Epithelial cell of esophagus (primary cell): ENCODE measurements around the gene RBM12.

ENCODE experiments used
- DNase-seq: peaks from one replicate; pipeline ENCODE4 v3.0.0; 2010; ENCODE audit warnings: low read depth
- H3K4me3 ChIP-seq: 2 replicates; pipeline ENCODE4 v1.5.1; 2011; ENCODE audit warnings: mild to moderate bottlenecking, low read length, control low read depth
- TF ChIP-seq, protein P1 (sequence below): IDR thresholded peaks from 2 replicates; pipeline ENCODE4 v1.5.1; 2011; ENCODE audit warnings: low read depth, mild to moderate bottlenecking, low read length, control low read depth, inconsistent platforms; ENCODE audit not compliant: insufficient read depth; ENCODE audit errors: missing control alignments

RBM12 gene

GRCh38 chr20:35651958-35652357, 12.7 kb downstream of the RBM12 start:
- no peak overlapping the region for H3K4me3 ChIP-seq
- TF ChIP-seq, protein P1, sequence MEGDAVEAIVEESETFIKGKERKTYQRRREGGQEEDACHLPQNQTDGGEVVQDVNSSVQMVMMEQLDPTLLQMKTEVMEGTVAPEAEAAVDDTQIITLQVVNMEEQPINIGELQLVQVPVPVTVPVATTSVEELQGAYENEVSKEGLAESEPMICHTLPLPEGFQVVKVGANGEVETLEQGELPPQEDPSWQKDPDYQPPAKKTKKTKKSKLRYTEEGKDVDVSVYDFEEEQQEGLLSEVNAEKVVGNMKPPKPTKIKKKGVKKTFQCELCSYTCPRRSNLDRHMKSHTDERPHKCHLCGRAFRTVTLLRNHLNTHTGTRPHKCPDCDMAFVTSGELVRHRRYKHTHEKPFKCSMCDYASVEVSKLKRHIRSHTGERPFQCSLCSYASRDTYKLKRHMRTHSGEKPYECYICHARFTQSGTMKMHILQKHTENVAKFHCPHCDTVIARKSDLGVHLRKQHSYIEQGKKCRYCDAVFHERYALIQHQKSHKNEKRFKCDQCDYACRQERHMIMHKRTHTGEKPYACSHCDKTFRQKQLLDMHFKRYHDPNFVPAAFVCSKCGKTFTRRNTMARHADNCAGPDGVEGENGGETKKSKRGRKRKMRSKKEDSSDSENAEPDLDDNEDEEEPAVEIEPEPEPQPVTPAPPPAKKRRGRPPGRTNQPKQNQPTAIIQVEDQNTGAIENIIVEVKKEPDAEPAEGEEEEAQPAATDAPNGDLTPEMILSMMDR, result no peak
- DNase-seq, result no peak

- no peak for DNase-seq
- TF ChIP-seq, protein P1, result no peak
- H3K4me3 ChIP-seq, result no peak overlapping the region
These were observed 14.1 kb downstream of the RBM12 start for GRCh38 chr20:35650632-35651031.

GRCh38 chr20:35648836-35649235, 15.9 kb downstream of the RBM12 start:
- H3K4me3 ChIP-seq, result no peak overlapping the region
- TF ChIP-seq, protein P1, result no peak
- DNase-seq, result no peak

DNA sequence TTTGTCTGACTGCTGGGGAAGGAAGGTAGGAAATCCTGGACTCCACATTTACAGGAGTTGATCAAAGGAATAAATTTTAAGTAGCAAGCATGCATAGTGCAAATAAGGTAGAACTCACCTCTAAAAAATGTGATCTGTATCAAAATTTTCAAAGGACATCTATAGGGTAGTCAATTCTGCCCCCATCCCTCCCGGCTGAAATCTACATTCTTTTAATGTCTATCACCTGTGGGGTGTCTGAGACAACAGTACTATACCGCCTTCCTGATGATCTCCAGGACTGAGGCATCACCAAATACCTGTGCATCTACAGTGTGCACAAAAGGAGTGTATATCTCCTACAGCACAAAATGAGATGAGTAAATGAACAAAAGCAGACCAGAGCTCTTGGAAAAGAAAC, 19.9 kb downstream of the RBM12 start:
- no peak for DNase-seq
- TF ChIP-seq, protein P1, result no peak
- no peak overlapping the region for H3K4me3 ChIP-seq

DNA sequence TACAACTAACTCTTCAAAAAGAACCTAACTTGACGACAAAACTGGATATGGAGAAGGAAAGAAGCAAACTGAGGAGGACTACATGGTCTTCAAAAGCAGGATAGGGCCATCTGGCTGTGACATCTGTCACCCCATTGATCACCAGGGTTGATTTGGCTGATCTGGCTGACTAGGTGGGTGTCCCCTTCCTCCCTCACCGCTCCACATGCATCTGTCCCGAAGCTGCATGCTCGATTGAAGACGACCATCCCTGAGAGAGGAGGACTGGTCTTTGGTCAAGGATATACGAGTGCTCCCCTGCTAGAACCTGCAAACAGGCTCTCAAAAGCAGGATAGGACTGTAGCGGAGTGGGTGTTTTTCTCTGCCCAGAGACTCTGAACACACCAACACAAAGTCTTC, 21.7 kb downstream of the RBM12 start:
- no peak for DNase-seq
- H3K4me3 ChIP-seq, result no peak overlapping the region
- TF ChIP-seq, protein P1, result no peak

DNA sequence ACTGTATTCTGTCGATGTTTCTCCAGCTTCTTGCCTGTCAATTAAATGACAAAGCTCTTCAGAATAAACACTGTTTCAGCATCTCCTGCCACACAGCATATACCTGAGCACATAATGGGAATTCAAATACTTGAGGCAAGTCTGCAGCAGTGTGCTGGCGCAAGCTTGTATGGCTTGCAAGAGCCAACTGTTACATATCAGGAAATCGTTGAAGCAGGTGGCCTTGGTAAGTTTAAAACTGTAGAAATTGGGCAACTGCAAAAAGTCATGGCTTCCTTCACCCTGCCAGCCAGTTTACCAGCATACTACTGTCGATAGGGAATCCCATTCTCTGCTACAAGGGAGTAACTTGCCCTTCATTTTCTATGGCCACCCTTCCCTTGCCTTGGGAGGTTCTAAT, 23.0 kb downstream of the RBM12 start:
- no peak for DNase-seq
- H3K4me3 ChIP-seq, result no peak overlapping the region
- TF ChIP-seq, protein P1, result no peak

- TF ChIP-seq, protein P1, result no peak
- DNase-seq, result no peak
- H3K4me3 ChIP-seq, result no peak overlapping the region
These were observed 24.0 kb downstream of the RBM12 start for GRCh38 chr20:35640724-35641123.
